GM19467 (cell line): ENCODE measurements around the gene DTNBP1.

Experiments
- ATAC-seq: cut with Tn5 transposase; IDR thresholded peaks from one replicate; pipeline ENCODE4 v1.9.1; 2021; ENCODE audit warnings: mild to moderate bottlenecking, moderate library complexity; ENCODE audit not compliant: unreplicated experiment

Gene DTNBP1, protein sequence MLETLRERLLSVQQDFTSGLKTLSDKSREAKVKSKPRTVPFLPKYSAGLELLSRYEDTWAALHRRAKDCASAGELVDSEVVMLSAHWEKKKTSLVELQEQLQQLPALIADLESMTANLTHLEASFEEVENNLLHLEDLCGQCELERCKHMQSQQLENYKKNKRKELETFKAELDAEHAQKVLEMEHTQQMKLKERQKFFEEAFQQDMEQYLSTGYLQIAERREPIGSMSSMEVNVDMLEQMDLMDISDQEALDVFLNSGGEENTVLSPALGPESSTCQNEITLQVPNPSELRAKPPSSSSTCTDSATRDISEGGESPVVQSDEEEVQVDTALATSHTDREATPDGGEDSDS

GRCh38 chr6:15662326-15663129 lies at the start of gene DTNBP1:
Gene DTNBP1 (minus strand): TSS chr6:15663028. CDS start chr6:15662869, 159 bp downstream.
- peak; percentile 70 for ATAC-seq

DNA sequence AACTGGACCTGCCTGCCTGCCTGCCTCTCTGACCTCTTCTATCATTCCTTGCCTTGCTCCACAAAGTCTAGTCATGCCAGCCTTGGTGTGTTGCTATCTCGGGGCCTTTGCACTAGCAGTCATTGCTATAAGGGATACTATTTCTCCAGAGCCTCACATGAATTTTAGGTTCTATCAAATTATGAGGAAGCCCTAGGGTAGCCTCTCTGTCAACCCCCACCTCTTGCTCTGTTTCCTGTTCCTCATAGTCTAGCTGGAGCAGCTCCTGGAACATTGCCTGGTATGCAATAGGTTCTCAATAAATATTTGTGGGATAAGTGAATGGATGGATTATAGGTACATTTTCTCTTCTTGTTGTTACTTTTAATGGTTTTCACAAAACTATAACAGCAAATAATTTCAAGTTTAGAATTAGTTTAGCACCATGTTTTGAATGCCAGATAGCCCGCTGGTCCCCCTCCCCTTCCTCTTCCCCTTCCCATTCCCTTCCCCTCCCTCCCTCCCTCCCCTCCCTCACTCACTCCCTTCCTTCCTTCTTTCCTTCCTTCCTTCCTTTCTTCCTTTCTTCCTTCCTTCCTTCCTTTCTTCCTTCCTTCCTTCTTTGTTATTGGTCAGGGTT lies 46.9 kb upstream of the DTNBP1 start:
- ATAC-seq, result no peak

GRCh38 chr6:15708231-15708630 lies 45.4 kb upstream of the DTNBP1 start:
- ATAC-seq, result no peak

GRCh38 chr6:15705981-15706380 lies 43.2 kb upstream of the DTNBP1 start:
- no peak for ATAC-seq

- no peak for ATAC-seq
Measured at GRCh38 chr6:15698471-15698870, 35.6 kb upstream of the DTNBP1 start.

DNA sequence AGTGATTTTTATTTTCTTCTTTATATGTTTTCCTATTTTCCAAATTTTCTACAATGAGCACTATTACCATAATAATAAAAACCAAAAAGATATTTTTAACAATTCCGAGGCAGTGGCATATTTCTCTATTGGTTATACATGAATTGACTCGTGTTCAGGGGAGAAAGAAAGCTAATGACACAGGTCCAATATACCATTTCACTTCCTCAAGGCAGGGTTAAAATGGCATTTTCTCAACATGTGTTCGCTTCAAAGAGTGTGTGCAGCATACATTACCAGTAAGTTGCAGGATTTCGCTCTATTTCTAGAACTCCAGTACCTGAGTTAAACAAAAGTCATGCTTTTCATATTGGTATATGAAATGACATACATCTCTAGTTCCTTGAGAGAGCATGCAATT lies 35.1 kb upstream of the DTNBP1 start:
- ATAC-seq, result no peak

- peak; percentile 89 for ATAC-seq
Measured at GRCh38 chr6:15691250-15691869, 28.5 kb upstream of the DTNBP1 start.

DNA sequence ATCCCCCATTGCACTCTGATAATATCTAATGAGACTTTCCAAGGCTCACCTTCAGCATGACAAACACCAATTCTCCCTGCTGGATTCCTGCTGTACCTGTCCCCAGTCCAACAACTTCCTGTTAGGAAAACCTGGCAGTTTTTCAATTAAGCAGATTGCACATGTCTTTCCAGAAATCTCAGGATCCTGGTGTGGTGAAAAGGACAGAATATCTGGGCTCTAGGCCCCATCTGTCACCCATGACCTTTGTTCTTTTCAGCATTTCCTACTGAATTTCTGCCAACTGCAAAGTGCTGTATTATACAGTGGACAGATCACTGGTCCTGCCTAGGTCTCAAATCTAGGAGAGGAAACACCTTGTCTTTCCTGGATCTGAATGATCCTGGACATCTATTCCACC lies 27.7 kb upstream of the DTNBP1 start:
- ATAC-seq, result no peak

DNA sequence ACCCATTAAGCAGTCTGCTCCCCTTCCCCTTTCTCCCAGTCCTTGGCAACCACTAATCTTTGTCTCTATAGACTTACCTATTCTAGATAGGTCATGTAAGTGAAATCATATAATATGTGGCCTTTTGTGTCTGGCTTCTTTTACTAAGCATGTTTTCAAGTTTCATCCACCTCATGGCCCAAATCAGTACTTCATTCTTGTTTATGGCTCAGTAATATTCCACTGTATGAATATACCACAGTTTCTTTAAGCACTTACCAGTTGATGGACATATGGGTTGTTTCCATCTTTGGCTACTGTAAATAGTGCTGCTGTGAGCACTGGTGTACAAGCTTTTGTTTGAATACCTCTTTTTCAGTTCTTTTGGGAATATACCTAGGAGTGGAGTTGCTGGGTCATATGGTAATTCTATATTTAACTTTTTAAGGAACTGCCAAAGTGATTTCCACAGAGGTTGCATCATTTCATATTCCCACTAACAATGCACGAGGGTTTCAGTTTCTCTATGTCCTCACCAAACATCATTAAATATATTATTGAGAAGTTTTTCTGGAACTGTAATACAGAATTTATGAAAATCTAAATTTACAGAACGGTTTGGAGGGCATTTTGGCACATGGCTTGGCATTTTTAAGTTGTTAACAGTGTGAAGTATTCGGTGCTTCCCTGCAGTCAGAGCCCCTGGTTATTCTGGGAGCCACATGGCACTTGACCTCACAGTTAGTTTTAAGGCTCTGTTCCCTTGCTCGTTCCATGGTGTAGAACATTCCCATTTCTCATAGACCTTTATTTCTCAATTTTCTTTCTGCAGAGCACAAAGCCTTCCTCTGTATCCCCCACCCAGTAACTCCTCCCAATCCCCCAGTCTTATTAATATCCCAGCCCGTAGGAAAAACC lies 27.0 kb upstream of the DTNBP1 start:
- ATAC-seq, result no peak

DNA sequence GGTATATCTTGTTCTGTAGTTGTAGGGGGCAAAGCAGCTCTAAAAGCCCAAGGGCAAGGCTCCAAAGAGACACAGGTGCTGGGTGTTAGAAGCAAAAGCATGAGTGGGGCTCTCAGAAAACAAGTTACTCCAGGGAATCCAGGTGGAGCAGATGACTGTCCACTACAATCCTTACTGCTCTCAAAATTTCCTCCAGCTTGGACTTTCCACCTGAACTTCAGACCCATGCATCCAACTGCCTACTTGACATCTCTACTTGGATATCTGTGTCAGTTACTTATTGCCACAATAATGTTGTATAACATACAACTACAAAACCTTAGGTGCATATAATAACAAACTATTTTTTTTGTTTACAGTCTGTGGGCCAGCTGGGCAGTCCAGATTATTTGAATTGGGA lies 22.8 kb upstream of the DTNBP1 start:
- ATAC-seq, result no peak

- ATAC-seq, result no peak
Measured at GRCh38 chr6:15682965-15683822, 20.4 kb upstream of the DTNBP1 start.

DNA sequence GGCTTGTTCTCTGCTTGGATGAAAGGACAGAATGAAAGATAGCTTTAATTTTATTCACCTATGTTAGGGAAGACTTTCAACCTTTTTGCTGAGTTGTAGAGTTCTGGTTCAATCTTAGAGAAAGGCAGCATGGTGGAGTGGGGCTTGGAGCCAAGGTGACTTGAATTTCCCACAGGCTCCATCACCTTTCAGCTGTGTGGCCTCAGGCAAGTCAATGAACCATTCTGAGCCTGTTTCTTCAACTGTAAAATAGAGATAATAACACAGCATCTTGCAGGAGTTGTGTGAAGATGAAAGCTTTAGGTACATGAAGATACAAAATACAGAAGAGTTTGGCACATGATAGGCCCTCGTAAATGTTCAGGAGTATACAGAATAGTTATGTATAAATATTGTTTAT lies 19.1 kb upstream of the DTNBP1 start:
- ATAC-seq, result no peak

- no peak for ATAC-seq
Measured at GRCh38 chr6:15678514-15678913, 15.7 kb upstream of the DTNBP1 start.

DNA sequence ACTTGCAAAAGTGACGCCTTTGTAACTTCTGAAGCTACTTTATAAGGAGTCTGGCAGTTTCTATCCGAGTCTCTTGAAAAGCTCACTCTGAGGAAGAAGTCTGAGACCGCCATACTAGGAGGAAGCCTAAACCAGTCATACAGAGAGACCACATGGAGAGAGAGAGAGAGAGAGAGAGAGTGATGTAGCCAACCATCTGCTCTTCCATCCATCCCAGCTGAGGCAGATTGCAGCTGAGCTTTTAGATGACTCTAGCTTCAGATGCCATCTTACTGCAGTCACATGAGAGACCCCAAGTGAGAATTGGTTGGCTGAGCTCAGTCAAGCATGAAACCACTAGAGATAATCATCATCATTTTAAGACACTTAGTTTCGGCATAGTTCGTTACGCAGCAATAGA lies 15.0 kb upstream of the DTNBP1 start:
- no peak for ATAC-seq

DNA sequence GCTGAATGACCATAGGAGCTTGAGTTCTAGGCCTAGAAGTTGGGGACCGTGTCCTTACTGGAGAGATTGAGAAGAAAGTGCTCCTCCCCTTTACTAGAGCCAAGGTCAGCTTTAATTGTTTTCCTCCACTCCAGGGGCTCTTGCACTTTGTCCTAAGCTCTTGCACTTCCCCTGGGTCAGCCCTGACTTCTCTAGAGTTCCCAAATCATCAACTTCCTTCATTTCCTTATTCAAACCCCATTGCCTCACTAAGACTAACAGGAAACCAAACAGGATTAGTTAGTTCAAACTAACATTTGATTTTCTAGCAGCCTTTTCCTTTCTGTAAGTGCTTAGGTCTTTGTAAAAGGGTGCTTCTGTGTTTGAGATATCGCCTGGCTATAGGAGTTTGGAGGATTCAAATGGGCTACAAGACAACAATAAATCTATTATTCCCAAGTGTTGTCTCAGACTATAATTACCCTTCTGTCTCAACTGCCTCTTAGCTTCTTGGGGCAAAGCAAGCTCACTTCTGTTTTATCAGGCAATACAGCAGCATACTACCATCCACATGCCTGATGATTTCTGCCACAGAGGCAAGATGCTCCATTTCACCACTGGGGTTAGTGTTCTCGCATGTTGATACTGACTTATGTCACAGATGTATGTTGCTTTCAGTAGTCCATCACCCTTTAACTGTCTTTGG lies 12.8 kb upstream of the DTNBP1 start:
- no peak for ATAC-seq

DNA sequence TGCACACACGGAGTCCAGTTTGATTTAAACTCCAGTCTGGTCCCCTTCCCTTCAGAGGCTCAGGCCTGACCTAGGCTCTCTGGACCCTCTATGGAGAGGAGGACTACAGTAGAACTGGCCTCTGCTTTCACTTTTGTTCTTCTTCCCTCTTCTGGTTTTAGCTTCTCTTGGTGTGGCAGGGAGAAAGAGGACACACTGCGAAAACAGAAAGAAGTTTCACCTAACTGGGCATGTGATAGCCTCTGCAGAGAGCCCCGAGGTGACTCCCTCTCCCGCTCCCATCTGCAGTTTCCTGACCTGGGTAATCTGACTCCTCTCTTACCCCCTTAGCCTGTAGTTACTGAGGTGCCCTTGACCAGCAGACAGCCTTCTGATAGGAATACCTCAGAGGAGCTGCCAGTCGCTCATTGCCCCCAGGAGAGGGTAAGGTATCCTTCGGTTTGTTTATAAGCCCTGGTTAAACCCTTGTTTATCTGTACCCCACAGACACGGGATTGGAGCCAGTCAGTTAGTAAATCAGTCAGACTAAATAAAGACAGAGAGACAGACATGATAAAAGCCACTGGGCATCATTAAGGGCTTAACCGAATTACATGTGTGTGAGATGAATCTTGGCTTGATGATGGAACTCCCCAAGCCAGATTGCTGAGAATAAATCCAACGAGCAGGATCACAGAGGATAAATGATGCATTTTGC lies 12.0 kb upstream of the DTNBP1 start:
- no peak for ATAC-seq

- ATAC-seq, result no peak
Measured at GRCh38 chr6:15673666-15674065, 10.8 kb upstream of the DTNBP1 start.

GRCh38 chr6:15672818-15673217 lies 10.0 kb upstream of the DTNBP1 start:
- no peak for ATAC-seq
